H9 (cell line): ENCODE data around the gene IL31. TPM values are rescaled to one million over a fixed set of nuclear protein-coding genes. Genes with fewer than 3 reads are reported as not detected.

Source experiments
- DNase-seq: peaks from one replicate; pipeline ENCODE4 v3.0.0-alpha.2; 2017
- H2AFZ ChIP-seq: one replicate; pipeline ENCODE4 v1.6.1; 2013; ENCODE audit warnings: mild to moderate bottlenecking, low read length, control low read depth, moderate library complexity
- H2AK5ac ChIP-seq: 2 replicates; pipeline ENCODE4 v1.6.1; 2013; ENCODE audit warnings: low read length, control low read depth, mixed read lengths; ENCODE audit not compliant: insufficient read length
- H2BK120ac ChIP-seq: one replicate; pipeline ENCODE4 v1.6.1; 2013; ENCODE audit warnings: low read depth, mild to moderate bottlenecking, low read length, control low read depth, inconsistent platforms; ENCODE audit not compliant: poor library complexity, severe bottlenecking
- H2BK12ac ChIP-seq: 2 replicates; pipeline ENCODE4 v1.6.1; 2013; ENCODE audit warnings: low read length, control low read depth, mixed read lengths, low read depth; ENCODE audit not compliant: insufficient read length
- H2BK15ac ChIP-seq: 2 replicates; pipeline ENCODE4 v1.6.1; 2013; ENCODE audit warnings: low read depth, low read length, control low read depth
- H2BK20ac ChIP-seq: one replicate; pipeline ENCODE4 v1.6.1; 2013; ENCODE audit warnings: low read depth, mild to moderate bottlenecking, low read length, control low read depth, inconsistent platforms; ENCODE audit not compliant: poor library complexity, severe bottlenecking
- H2BK5ac ChIP-seq: 2 replicates; pipeline ENCODE4 v1.6.1; 2013; ENCODE audit warnings: low read length, control low read depth, mixed read lengths; ENCODE audit not compliant: insufficient read length
- H3K14ac ChIP-seq: 2 replicates; pipeline ENCODE4 v1.6.1; 2013; ENCODE audit warnings: low read length, control low read depth; ENCODE audit not compliant: insufficient read depth
- H3K18ac ChIP-seq: 2 replicates; pipeline ENCODE4 v1.6.1; 2013; ENCODE audit warnings: low read depth, mild to moderate bottlenecking, mixed read lengths, low read length, control low read depth; ENCODE audit not compliant: insufficient read length
- H3K23ac ChIP-seq: 2 replicates; pipeline ENCODE4 v1.6.1; 2013; ENCODE audit warnings: low read length, control low read depth, mixed read lengths, low read depth; ENCODE audit not compliant: insufficient read length
- H3K23me2 ChIP-seq: 2 replicates; pipeline ENCODE4 v1.6.1; 2013; ENCODE audit warnings: low read depth, mild to moderate bottlenecking, mixed read lengths, low read length, control low read depth; ENCODE audit not compliant: insufficient read length, poor library complexity, severe bottlenecking
- H3K27ac ChIP-seq: 2 replicates; pipeline ENCODE4 v1.5.1; 2013; ENCODE audit warnings: low read length, control low read depth, mixed read lengths, low read depth; ENCODE audit not compliant: insufficient read length
- H3K27me3 ChIP-seq: 2 replicates; pipeline ENCODE4 v1.6.1; 2013; ENCODE audit warnings: low read length, control low read depth, inconsistent platforms; ENCODE audit not compliant: insufficient read depth
- H3K4ac ChIP-seq: 2 replicates; pipeline ENCODE4 v1.6.1; 2013; ENCODE audit warnings: low read depth, mild to moderate bottlenecking, control low read depth, inconsistent platforms, low read length, moderate library complexity
- H3K4me1 ChIP-seq: 2 replicates; pipeline ENCODE4 v1.6.1; 2013; ENCODE audit warnings: low read length, control low read depth, inconsistent platforms; ENCODE audit not compliant: insufficient read depth
- H3K4me2 ChIP-seq: 2 replicates; pipeline ENCODE4 v1.6.1; 2013; ENCODE audit warnings: low read length, control low read depth, mixed read lengths; ENCODE audit not compliant: insufficient read length, insufficient read depth
- H3K56ac ChIP-seq: 2 replicates; pipeline ENCODE4 v1.6.1; 2013; ENCODE audit warnings: low read depth, mild to moderate bottlenecking, mixed read lengths, low read length, control low read depth; ENCODE audit not compliant: insufficient read length
- H3K79me1 ChIP-seq: 2 replicates; pipeline ENCODE4 v1.6.1; 2013; ENCODE audit warnings: low read depth, mild to moderate bottlenecking, moderate library complexity, low read length, control low read depth, inconsistent platforms; ENCODE audit not compliant: insufficient read depth, poor library complexity, severe bottlenecking
- H3K79me2 ChIP-seq: 2 replicates; pipeline ENCODE4 v1.6.1; 2013; ENCODE audit warnings: low read length, control low read depth, inconsistent platforms; ENCODE audit not compliant: insufficient read depth
- H3K9ac ChIP-seq: 2 replicates; pipeline ENCODE4 v1.6.1; 2013; ENCODE audit warnings: low read length, control low read depth, mixed read lengths; ENCODE audit not compliant: insufficient read length; ENCODE audit errors: extremely low read depth
- H3K9me3 ChIP-seq: one replicate; pipeline ENCODE4 v1.6.1; 2013; ENCODE audit warnings: low read depth, low read length, inconsistent platforms; ENCODE audit not compliant: control insufficient read depth
- H3T11ph ChIP-seq: one replicate; pipeline ENCODE4 v1.6.1; 2013; ENCODE audit warnings: mild to moderate bottlenecking, low read length, control low read depth, inconsistent platforms
- H4K20me1 ChIP-seq: one replicate; pipeline ENCODE4 v1.6.1; 2013; ENCODE audit not compliant: control insufficient read depth, insufficient read length, insufficient read depth
- H4K5ac ChIP-seq: 2 replicates; pipeline ENCODE4 v1.6.1; 2013; ENCODE audit warnings: low read depth, mild to moderate bottlenecking, mixed read lengths, low read length, control low read depth; ENCODE audit not compliant: insufficient read length
- H4K8ac ChIP-seq: replicated peaks from 2 replicates; pipeline ENCODE4 v1.6.1; 2013; ENCODE audit warnings: low read length, control low read depth, mixed read lengths, low read depth; ENCODE audit not compliant: insufficient read length
- H4K91ac ChIP-seq: 2 replicates; pipeline ENCODE4 v1.6.1; 2013; ENCODE audit warnings: low read depth, mild to moderate bottlenecking, moderate library complexity, mixed read lengths, low read length, control low read depth; ENCODE audit not compliant: insufficient read length
- H3K27ac Mint-ChIP-seq, 3 experiments: 2 replicates in 2 of 3; 3 replicates in 1 of 3; pipeline ENCODE4 v1.8.0; 2020 to 2021; ENCODE audit warnings: mixed read lengths in 3 of 3, mild to moderate bottlenecking in 1 of 3, moderate library complexity in 1 of 3
- H3K27me3 Mint-ChIP-seq: 2 replicates; pipeline ENCODE4 v1.8.0; 2021; ENCODE audit warnings: low read depth, mild to moderate bottlenecking, moderate library complexity, mixed read lengths
- H3K36me3 Mint-ChIP-seq, 3 experiments: 2 replicates in 2 of 3; 3 replicates in 1 of 3; pipeline ENCODE4 v1.8.0; 2020 to 2021; ENCODE audit warnings: low read depth in 3 of 3, mixed read lengths in 3 of 3; ENCODE audit not compliant: insufficient read depth in 1 of 3
- H3K4me1 Mint-ChIP-seq, 2 experiments: 2 replicates each; pipeline ENCODE4 v1.8.0; 2020; ENCODE audit warnings: mixed read lengths in 2 of 2
- H3K4me3 Mint-ChIP-seq, 2 experiments: 2 replicates in 1 of 2; 3 replicates in 1 of 2; pipeline ENCODE4 v1.8.0; 2020 to 2021; ENCODE audit warnings: mild to moderate bottlenecking in 2 of 2, mixed read lengths in 2 of 2, moderate library complexity in 1 of 2
- H3K9me3 Mint-ChIP-seq, 2 experiments: 2 replicates in 1 of 2; 3 replicates in 1 of 2; pipeline ENCODE4 v1.8.0; 2020; ENCODE audit warnings: mild to moderate bottlenecking in 2 of 2, mixed read lengths in 2 of 2, moderate library complexity in 1 of 2
- WGBS: extraction: QIAGEN DNeasy Blood & Tissue Kit; methylation state at CpG from one replicate; pipeline ENCODE4 v1.1.7; 2013; ENCODE audit warnings: missing lambda C conversion rate, low lambda C conversion rate, mixed read lengths; ENCODE audit not compliant: insufficient read length; ENCODE audit errors: extremely low coverage; 5-methylcytosine and 5-hydroxymethylcytosine counted together
- total RNA-seq: library from RNA; stranded (reverse); gene quantifications from 2 replicates; pipeline ENCODE4 v1.2.1, GENCODE V29; 2021
- TF ChIP-seq, protein P1 (sequence below): fragments of 200-600 bp; sonication (generic); conservative IDR thresholded peaks from 3 replicates; pipeline ENCODE4 v1.8.0; 2021; ENCODE audit warnings: antibody characterized with exemption, mild to moderate bottlenecking

IL31 gene
- total RNA-seq, 1 experiment from 2014 or later, result not detected

DNA sequence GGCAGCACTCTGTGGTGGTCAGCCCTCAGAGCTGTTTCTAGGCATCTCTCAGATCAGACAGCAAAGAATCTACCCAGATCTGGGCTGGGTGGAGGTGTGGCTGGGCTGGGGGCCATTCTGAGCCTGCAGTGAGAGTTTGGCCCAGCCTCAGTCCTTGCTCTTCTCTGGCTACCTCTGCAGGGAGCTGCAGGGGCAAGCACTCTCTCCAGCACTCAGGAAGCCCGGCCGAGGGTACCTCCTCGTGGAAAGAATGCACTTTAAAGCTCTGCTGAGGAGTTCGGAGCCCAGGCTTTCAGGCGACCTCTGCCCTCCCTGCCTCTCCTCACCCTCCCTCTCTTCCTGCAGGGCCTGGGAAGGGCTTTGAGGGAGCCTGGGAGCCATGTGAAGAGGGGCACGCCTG is 31.2 kb downstream of the IL31 start:
- H3K27ac ChIP-seq, result no peak overlapping the region
- H3K27me3 ChIP-seq, result no peaks in the 10 kb centered on the region
- H2AFZ ChIP-seq, result no peak overlapping the region
- H2BK5ac ChIP-seq, result no peak overlapping the region
- no peaks in the 10 kb centered on the region for H3K79me1 ChIP-seq
- no peak for DNase-seq
- H3K14ac ChIP-seq, result no peak overlapping the region; the same call in 1 of the 2 replicates
- no peaks in the 10 kb centered on the region for H3K79me2 ChIP-seq
- TF ChIP-seq, protein P1, sequence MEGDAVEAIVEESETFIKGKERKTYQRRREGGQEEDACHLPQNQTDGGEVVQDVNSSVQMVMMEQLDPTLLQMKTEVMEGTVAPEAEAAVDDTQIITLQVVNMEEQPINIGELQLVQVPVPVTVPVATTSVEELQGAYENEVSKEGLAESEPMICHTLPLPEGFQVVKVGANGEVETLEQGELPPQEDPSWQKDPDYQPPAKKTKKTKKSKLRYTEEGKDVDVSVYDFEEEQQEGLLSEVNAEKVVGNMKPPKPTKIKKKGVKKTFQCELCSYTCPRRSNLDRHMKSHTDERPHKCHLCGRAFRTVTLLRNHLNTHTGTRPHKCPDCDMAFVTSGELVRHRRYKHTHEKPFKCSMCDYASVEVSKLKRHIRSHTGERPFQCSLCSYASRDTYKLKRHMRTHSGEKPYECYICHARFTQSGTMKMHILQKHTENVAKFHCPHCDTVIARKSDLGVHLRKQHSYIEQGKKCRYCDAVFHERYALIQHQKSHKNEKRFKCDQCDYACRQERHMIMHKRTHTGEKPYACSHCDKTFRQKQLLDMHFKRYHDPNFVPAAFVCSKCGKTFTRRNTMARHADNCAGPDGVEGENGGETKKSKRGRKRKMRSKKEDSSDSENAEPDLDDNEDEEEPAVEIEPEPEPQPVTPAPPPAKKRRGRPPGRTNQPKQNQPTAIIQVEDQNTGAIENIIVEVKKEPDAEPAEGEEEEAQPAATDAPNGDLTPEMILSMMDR, result no peak
- no peaks in the 10 kb centered on the region for H4K20me1 ChIP-seq
- Mint-ChIP-seq H3K36me3 (peaks cover 49 to 52% (median 49%) of the 10 kb centered on the region in 3 experiments), H3K4me1 (peaks cover 0 to 4% of the 10 kb centered on the region in 2 experiments; a peak in 1 of 4 replicates), H3K27ac (no peak overlapping the region), H3K27me3 (no peaks in the 10 kb centered on the region; the same call in 1 of the 2 replicates), H3K9me3 (peaks cover 26 to 29% of the 10 kb centered on the region in 2 experiments), H3K4me3 (no peak overlapping the region)
- H3K56ac ChIP-seq, result no peak overlapping the region
- no peak overlapping the region for H2BK15ac ChIP-seq
- H3K4me2 ChIP-seq, result no peak overlapping the region
- no peak overlapping the region for H2AK5ac ChIP-seq
- no peak overlapping the region for H2BK12ac ChIP-seq
- H2BK120ac ChIP-seq, result no peak overlapping the region
- no peaks in the 10 kb centered on the region for H3K23me2 ChIP-seq
- H3K9me3 ChIP-seq, result peaks cover 24% of the 10 kb centered on the region
- H2BK20ac ChIP-seq, result no peak overlapping the region
- H4K91ac ChIP-seq, result no peak overlapping the region
- H3K9ac ChIP-seq, result no peak overlapping the region
- WGBS, result no CpG with 5 or more reads among the region's 6 CpGs
- no peak overlapping the region for H4K8ac ChIP-seq
- H3K4ac ChIP-seq, result no peak overlapping the region
- H3T11ph ChIP-seq, result no peak overlapping the region
- no peak overlapping the region for H4K5ac ChIP-seq
- no peaks in the 10 kb centered on the region for H3K4me1 ChIP-seq
- H3K23ac ChIP-seq, result no peak overlapping the region
- no peak overlapping the region for H3K18ac ChIP-seq
